ENCODE measurements around the gene CCDC102A. TPM values are rescaled to one million over a fixed set of nuclear protein-coding genes. Genes with fewer than 3 reads are reported as not detected.
"Not testable (repeated sequence)": the region's sequence is repeated elsewhere in the genome, so short reads cannot be mapped to it uniquely, and the experiment has no call there.

Gene CCDC102A
- total RNA-seq, 1 experiment from 2014 or later, result 25.0 TPM

DNA sequence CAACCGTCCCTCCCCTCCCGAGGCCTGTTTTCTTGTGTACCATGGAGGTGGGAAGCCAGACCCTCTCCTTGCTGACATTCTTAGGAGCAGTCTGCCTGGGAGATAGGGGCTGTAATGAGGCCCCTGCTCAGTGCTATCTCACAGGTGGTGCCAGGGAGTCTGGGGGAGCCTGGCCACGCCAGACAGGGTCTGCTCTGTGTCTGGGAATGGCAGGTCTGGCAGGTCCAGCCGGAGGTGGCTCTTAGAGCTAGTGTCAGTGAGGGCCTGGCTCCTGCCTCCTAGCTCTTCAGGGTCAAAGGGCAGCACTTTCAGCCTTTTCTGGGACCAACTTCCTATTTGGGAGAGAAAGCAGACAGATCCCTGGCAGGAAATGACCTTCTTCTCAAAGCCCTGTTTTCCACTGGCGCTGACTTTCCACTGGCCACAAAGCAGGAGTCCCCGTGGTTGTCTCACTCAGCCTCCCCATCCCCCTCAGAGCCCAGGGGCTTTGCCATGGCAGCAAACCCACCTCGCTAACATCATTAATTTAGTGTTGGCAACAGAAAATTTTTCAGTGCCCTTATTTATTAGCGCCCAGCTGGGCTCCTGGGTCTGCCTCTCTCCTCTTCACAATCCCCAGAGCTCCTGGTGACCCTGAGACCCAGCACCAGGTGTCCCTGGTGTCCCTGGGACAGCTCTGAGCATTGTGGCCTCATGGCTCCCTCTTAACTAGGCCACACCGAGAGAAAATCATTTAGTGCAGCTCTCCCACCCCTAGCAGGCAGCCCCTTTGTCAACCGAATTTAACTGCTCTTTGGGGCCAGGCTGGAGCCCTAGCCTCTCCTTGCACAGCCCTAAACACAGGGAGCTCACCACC, 26.1 kb downstream of the CCDC102A start:
- in situ Hi-C loops (cut with HindIII; ENCODE audit: low sequenced_read_pairs), result no loop called here
- no peak for DNase-seq (ENCODE audit: low spot score)

DNA sequence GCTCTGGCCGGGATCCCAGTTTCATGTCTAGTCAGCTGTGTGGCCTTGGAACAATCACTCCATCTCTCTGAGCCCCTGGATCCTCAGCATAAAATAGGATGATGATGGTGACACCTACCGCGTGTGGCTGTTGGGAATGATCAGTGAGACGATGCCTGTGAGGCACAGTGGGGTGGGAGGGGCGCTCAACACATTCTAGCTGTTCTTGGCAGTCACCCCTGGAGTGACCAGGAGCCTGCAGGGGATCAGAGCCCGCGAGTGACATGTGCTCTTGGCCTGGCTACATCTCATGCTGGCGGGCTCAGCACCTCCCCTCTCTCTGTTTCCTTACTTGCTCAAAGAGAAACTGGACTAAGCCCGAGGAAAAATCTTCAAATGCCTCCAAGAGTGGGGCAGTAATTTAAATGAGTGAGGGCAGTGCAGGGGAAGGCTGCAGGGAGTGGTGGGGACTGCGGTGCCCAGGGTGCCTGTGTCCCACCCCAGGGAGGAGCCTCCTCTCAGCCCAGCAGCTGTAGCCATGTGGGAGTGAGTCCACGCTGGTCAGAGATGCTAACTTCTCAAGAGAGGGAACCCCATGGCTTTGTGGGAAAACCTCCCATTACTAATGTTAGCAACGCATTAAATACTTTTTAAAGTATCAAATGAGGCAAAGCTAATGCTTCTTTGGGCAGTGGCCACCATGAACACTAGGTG, 27.0 kb downstream of the CCDC102A start:
- in situ Hi-C loops (cut with HindIII; ENCODE audit: low sequenced_read_pairs), result loop anchor here (10.0 kb wide), 1 partner anchor 65 kb away; no protein-coding TSS in a partner anchor
- DNase-seq (ENCODE audit: low spot score), result no peak

DNA sequence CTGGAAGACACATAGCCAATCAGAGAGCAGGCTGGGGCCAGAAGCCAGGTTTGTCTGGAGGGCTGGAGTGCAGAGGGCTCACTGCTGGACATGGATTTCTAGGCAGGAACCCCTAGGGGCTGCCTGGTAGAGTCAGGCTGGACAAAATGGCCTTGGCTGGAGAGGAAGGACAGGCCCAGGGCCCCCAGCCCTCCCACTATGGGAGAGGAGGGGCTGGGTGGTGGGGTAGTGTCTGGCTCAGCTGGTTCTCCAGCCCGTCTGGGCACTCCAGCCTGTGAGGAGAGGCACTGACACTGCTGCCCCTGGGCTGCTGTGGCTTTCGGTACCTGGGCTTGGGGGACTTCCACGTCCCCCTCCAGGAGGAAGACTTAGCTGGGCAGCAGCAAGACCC, 28.3 kb downstream of the CCDC102A start:
- no peak for DNase-seq (ENCODE audit: low spot score)
- in situ Hi-C loops (cut with HindIII; ENCODE audit: low sequenced_read_pairs), result loop anchor here (10.0 kb wide), 1 partner anchor 67 kb away; no protein-coding TSS in a partner anchor

DNA sequence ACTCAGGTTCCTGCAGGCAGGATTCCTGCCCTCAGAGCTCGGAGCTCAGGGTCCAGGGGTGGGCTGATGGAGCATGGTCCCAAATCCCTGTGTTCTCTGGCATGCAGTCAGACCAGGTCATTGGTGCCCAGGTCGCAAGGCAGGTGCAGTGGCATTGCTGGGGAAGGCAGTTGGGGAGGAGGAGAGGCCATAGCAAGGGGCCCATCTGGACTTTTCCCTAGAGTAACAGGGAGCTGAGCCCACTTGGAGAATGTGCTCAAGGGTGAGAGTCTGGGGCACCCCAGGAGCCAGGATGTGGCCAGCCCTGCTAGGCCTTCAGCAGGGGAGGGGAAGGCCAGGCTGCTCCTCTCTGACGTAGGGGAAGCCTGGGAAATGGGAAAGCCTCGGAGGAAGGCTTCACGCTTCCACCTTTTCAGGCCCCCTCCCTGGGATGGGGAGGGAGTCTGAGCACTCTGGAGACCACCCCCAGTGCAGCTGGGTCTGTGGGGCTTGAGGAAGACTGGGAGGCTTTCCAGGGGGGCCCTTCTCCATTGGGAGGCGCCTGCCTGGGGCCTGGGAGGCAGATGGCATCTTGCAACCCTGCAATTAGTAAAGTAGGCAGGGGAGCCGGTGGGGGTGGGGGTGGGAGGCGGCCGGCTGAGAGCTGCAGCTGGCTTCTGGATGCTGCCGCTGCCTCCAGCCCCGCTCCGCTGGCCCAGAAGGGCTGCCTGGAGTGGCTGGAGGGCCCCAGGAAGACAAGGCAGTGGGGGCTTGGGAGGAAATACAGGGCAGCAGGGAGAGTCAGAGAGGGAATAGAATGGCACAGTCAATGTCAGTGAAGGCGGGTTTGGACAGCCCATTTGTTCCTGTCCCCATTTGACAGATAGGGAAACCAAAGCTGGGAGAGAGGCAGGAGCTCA, 29.0 kb downstream of the CCDC102A start:
- no peak for DNase-seq (ENCODE audit: low spot score)
- in situ Hi-C loops (cut with HindIII; ENCODE audit: low sequenced_read_pairs), result loop anchor here (10.0 kb wide), 1 partner anchor 67 kb away; no protein-coding TSS in a partner anchor

DNA sequence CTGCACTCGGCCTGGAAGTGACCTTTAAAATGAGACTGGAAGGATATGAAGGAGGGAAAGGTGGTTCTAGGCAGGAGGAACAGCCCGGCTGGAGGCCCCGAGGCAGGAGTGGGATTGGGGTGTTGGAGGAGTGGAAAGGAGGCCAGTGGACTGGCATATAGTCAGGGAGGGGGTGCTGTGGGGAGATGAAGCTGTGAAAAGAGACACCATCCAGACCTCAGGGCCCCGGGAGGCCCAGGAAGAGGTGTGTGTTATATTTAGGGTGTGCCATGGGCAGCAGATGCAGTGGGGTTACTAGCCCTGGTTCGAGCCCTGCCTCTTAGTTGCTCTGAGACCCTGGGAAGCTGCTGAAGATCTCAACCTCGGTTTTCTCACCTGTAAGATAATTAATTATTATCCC, 31.2 kb downstream of the CCDC102A start:
- in situ Hi-C loops (cut with HindIII; ENCODE audit: low sequenced_read_pairs), result loop anchor here (10.0 kb wide), 1 partner anchor 70 kb away; no protein-coding TSS in a partner anchor

DNA sequence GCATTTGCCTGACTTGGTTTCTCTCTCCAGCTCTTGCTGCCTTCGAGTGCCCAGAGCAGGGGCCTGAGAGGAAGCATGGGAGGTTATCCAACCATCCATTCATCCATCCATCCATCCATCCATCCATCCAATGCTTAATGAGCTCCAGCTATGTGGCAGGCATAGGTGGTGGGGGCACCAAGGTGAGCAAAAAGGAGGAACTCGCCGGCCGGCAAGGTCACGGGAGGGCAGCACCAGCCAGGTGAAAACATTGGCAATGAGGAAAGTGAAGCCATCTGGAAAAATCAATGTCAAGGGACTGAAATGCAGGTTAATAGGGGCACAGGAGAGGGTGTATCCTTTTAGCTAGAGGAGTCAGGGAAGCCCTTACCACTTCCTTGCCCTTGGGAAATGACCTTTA, 31.9 kb downstream of the CCDC102A start:
- in situ Hi-C loops (cut with HindIII; ENCODE audit: low sequenced_read_pairs), result loop anchor here (10.0 kb wide), 1 partner anchor 70 kb away; no protein-coding TSS in a partner anchor
- no peak for DNase-seq (ENCODE audit: low spot score)

More for the DNA sequence above, 31.2 kb downstream of the CCDC102A start:
- no peak for DNase-seq (ENCODE audit: low spot score)

DNA sequence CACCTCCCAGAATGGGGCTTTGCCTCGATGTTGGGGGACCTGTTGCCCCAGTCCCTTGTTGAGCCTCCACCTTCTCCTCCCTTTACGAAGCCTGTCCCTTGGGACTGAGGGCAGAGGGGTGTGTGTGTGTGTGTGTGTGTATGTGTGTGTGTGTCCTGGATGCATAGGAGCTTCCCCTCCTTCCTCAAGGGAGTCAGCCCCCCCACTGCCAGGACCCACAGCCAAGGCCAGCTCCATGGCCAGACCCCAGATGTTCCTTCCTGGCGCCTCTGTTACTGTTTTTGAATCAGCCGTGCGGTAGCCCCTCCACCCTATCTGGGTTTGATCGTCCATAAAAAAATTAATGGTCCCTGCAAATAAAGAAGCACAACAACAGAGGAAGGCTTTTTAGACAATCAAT, 32.4 kb downstream of the CCDC102A start:
- no peak for DNase-seq (ENCODE audit: low spot score)
- in situ Hi-C loops (cut with HindIII; ENCODE audit: low sequenced_read_pairs), result loop anchor here (10.0 kb wide), 1 partner anchor 71 kb away; no protein-coding TSS in a partner anchor

DNA sequence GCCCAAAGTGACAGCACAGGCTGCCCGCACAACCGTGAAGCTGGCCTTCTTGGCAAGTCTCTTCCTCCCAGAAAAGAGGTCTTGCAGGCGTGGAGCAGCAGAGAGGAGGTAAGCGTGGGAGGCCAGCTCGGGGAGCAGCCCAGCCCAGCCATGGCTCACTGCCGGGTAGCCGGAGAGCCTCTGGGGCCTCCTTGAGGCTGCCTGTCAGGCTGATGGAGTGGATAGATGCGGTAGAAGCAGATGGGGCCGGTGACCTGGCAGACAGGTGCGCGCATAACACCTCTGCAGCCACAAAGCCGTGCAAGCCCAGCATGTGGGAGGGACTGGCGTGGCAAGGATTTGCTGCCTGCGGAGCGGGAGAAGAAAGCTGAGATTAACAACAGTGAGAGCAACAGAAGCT, 33.0 kb downstream of the CCDC102A start:
- peak; percentile 34 for DNase-seq (ENCODE audit: low spot score)
- in situ Hi-C loops (cut with HindIII; ENCODE audit: low sequenced_read_pairs), result loop anchor here (10.0 kb wide), 1 partner anchor 71 kb away; no protein-coding TSS in a partner anchor

DNA sequence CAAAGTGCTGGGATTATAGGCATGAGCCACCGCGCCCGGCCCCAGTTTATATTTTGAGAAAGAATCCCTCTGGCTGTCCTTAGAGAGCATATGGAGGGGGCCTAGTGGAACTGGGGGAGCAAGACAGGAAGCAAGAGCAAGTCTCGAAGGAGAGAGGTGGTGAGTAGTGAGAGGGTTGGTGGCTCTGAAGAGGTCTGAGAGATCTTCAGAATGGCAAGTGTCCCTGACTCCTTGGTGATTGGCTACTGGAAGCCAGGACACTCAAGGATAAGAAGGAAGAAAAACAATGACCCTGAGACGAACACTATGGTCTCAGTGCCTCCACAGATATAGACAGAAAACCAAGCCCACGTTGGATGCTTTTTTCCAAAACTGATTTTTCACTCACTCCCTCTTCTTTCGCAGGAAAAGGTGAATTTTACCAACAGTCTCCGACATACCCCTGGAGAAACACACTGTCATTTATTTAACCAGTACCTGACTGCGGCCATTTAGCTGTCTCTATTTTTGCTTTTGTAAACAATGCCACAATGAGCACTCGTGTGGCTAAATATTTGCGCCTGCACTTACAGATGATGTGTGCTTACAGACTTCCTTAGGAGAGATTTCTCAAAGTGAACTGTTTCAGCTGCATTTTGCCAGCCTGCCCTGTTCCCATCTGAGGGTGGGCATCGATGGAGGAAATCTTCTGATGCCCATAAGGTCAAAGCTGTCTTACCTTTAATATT, 34.2 kb downstream of the CCDC102A start:
- in situ Hi-C loops (cut with HindIII; ENCODE audit: low sequenced_read_pairs), result loop anchor here (10.0 kb wide), 1 partner anchor 73 kb away; no protein-coding TSS in a partner anchor
- no peak for DNase-seq (ENCODE audit: low spot score)

DNA sequence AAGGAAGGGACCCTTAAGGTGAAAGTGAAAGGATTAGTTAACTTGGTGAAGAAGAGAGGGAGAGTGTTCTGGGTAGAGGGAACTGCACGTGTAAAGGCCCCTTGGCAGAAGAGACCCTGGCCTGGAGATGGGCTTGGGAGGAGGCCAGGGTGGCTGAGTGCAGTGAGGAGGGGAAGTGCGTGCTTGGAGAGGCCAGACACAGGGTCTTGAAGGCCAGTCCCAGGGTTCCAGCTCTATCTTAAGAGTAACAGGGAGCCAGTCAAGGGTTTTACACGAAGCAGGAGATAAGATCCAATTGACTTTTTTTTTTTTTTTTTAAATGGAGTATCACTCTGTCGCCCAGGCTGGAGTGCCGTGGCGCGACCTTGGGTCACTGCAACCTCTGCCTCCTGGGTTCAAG, 34.9 kb downstream of the CCDC102A start:
- DNase-seq (ENCODE audit: low spot score), result no peak
- in situ Hi-C loops (cut with HindIII; ENCODE audit: low sequenced_read_pairs), result loop anchor here (10.0 kb wide), 1 partner anchor 73 kb away; no protein-coding TSS in a partner anchor

DNA sequence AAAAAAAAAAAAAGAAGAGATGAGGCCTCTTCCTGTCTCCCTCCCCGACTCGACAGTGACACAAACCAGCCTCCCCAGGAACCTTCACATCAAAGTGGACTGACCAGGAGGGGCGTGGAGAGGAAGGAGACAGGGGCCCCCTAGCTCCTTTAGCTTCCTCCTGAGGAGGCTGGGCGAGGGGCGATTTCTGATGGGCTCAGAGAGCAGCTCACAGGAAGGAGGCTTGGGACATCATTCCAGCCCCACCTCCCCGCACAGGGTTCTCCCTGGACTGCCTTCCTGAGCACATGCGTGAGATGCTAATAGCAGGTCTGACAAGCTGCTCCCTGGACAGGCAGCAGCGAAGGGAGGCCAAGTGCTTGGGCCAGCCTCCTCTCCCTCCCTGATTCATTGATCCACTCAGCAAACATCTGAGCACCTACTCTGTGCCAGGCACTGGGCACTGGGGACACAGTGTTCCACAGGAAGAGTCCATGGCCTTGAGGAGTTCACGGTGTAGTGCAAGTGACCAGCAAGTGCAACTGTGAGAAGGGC, 35.7 kb downstream of the CCDC102A start:
- DNase-seq (ENCODE audit: low spot score), result no peak
- in situ Hi-C loops (cut with HindIII; ENCODE audit: low sequenced_read_pairs), result loop anchor here (10.0 kb wide), 1 partner anchor 74 kb away; no protein-coding TSS in a partner anchor

DNA sequence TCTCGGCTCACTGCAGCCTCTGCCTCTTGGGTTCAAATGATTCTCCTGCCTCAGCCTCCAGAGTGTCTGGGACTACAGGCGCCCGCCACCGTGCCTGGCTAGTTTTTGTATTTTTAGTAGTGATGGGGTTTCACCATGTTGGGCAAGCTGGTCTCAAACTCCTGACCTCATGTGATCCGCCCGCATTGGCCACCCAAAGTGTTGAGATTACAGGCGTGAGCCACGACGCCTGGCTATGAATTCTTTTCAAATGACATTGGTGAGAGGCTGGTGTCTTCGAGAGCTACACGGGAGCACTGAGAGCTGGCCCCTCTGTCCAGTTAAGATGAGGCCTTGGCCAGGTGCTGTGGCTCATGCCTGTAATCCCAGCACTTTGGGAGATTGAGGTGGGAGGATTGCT, 36.4 kb downstream of the CCDC102A start:
- DNase-seq (ENCODE audit: low spot score), result not testable (repeated sequence)
- in situ Hi-C loops (cut with HindIII; ENCODE audit: low sequenced_read_pairs), result loop anchor here (10.0 kb wide), 1 partner anchor 75 kb away; no protein-coding TSS in a partner anchor

DNA sequence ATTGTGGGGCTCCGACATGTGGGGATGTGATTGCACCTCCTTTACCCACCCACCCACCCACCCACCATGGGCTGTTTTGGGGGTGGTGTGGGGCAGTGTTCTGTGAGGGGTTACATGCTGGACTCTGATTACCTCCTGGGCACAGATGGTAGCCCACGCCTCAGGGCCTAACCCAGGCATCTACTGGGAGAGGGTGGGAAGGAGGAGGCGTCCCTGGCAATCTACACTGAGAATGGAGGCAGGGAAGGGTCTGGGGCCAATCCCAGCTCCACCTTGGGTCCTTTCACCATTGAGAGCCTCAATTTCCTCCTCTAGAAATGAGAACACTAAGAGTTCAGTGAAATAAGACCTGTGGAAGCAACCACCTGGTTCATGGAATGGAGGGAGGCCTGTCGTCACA, 38.3 kb downstream of the CCDC102A start:
- DNase-seq (ENCODE audit: low spot score), result no peak
- in situ Hi-C loops (cut with HindIII; ENCODE audit: low sequenced_read_pairs), result no loop called here

DNA sequence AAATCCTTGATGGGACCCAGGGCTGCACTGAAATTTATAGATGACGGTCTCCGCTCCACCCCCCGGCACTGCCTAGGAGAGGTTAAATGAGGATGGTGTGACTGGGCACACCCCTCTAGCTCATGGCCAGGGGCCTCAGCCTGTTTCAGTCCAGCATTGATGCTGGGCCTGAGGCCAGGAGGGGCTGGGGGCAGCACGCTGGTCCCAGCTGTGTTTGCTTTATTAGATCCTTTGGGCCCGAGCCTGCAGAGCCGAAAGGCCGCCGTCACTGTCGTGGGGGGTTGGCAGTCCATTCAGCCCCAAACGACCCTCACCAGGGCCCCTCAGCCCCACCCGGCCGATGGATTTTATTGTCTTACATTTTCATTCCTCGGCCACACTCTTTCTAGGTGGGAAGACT, 39.2 kb downstream of the CCDC102A start:
- no peak for DNase-seq (ENCODE audit: low spot score)
- in situ Hi-C loops (cut with HindIII; ENCODE audit: low sequenced_read_pairs), result no loop called here

DNA sequence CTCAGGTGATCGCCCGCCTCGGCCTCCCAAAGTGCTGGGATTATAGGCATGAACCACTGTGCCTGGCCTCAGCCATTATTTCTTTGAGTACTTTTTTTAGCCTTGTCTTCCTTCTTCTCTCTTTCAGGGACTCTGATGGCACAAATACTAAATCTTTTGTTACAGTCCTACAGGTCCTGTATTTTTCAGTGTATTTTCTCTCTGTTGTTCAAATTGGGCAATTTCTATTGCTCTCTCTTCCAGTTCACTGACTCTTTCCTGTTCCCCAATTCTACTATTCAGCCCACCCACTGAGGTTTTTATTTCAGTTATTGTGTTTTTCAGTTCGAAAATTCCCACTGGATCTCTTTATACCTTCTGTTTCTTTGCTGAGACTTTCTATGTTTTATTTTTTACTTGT, 42.6 kb downstream of the CCDC102A start:
- in situ Hi-C loops (cut with HindIII; ENCODE audit: low sequenced_read_pairs), result no loop called here
- no peak for DNase-seq (ENCODE audit: low spot score)

DNA sequence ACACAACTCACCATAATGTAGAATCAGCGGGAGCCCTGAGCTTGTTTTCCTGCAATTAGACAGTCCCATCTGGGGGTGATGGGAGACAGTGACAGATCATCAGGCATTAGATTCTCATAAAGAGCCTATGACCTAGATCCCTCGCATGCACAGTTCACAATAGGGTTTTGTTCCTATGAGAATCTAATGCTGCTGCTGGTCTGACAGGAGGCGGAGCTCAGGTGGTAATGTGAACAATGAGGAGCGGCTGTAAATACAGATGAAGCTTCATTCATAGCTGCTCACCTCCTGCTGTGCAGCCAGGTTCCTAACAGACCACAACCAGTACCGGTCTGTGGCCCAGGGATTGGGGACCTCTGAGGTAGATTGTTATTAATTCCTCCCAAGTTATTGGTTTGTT, 47.1 kb downstream of the CCDC102A start:
- in situ Hi-C loops (cut with HindIII; ENCODE audit: low sequenced_read_pairs), result no loop called here
- no peak for DNase-seq (ENCODE audit: low spot score)

DNA sequence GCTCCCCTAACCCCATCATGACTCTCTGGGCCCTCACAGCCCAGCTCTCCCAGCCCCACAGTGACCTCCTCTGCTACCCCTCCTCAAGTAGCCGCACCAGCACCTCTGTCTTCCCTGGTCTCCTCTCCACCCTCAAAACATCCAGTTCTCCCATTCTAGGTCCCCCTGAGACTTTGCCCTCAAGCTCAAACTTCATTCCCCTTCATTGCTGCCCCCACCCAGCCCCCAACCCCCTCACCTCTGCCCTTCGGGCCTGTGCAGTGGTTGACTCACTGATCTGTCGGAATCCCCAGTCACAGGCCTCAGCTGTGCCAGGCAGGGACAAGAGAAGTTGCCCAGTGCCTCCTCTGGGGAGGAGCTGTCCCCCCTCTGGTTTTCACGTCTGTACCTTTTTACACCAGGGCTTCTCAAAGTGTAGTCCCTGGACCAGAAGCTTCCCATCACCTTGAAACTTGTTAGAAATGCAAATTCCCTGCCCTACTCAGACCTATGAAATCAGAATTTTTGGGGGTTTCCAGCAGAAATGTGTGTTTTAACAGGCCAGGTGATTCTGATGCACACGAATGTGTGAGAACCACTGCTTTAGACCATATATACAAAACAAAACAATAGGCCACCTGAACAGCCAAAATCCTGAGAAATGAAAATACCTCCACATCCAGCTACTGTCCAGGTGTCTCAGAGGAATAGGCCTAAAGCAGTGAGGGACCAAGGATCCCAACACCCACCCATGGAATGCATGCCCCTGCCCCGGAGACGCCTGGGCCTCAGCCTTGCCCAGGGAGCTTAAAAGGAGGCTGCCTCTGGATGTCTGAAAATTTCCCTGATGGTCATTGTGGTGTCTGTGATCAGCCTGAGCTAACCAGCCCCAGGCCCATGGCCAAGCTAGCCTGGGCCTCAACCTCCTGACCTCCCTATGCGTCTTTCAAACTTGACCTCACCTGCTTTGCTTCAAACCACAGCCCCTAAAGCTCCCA, 49.2 kb downstream of the CCDC102A start:
- in situ Hi-C loops (cut with HindIII; ENCODE audit: low sequenced_read_pairs), result no loop called here
- no peak for DNase-seq (ENCODE audit: low spot score)
